Measurements from ENCODE around the gene PRKCB. TPM values are rescaled to one million over a fixed set of nuclear protein-coding genes. Genes with fewer than 3 reads are reported as not detected.
"Not testable (repeated sequence)": the region's sequence is repeated elsewhere in the genome, so short reads cannot be mapped to it uniquely, and the experiment has no call there.

Gene PRKCB
- total RNA-seq, 1 donor from 2014 or later: 3.2 TPM

- DNase-seq: no peak
Measured at GRCh38 chr16:23902748-23903414, 67.1 kb downstream of the PRKCB start.

- DNase-seq: no peak
Measured at GRCh38 chr16:23905027-23905426, 69.2 kb downstream of the PRKCB start.

- no peak for DNase-seq
Measured at GRCh38 chr16:23907457-23907902, 71.7 kb downstream of the PRKCB start.

- DNase-seq: no peak
Measured at GRCh38 chr16:23907903-23908302, 72.1 kb downstream of the PRKCB start.

GRCh38 chr16:23908790-23909189 lies 73.0 kb downstream of the PRKCB start:
- DNase-seq: no peak

GRCh38 chr16:23909792-23910418 lies 74.1 kb downstream of the PRKCB start:
- no peak for DNase-seq

- DNase-seq: no peak
Measured at GRCh38 chr16:23914946-23915530, 79.3 kb downstream of the PRKCB start.

GRCh38 chr16:23916552-23916951 lies 80.8 kb downstream of the PRKCB start:
- not testable (repeated sequence) for DNase-seq

GRCh38 chr16:23917621-23918020 lies 81.8 kb downstream of the PRKCB start:
- DNase-seq: no peak

GRCh38 chr16:23920446-23920845 lies 84.7 kb downstream of the PRKCB start:
- no peak for DNase-seq

GRCh38 chr16:23920899-23921298 lies 85.1 kb downstream of the PRKCB start:
- no peak for DNase-seq

- DNase-seq: no peak
Measured at GRCh38 chr16:23922406-23922805, 86.6 kb downstream of the PRKCB start.

GRCh38 chr16:23924128-23924527 lies 88.3 kb downstream of the PRKCB start:
- no peak for DNase-seq

GRCh38 chr16:23927796-23928195 lies 92.0 kb downstream of the PRKCB start:
- no peak for DNase-seq

GRCh38 chr16:23929237-23929636 lies 93.5 kb downstream of the PRKCB start:
- DNase-seq: no peak

GRCh38 chr16:23929856-23930255 lies 94.1 kb downstream of the PRKCB start:
- DNase-seq: no peak

GRCh38 chr16:23930791-23931190 lies 95.0 kb downstream of the PRKCB start:
- DNase-seq: no peak

- no peak for DNase-seq
Measured at GRCh38 chr16:23931199-23931598, 95.4 kb downstream of the PRKCB start.

- not testable (repeated sequence) for DNase-seq
Measured at GRCh38 chr16:23933650-23934049, 97.9 kb downstream of the PRKCB start.

- DNase-seq: no peak
Measured at GRCh38 chr16:23934610-23935236, 98.9 kb downstream of the PRKCB start.

GRCh38 chr16:23940111-23940510 lies 104.3 kb downstream of the PRKCB start:
- no peak for DNase-seq

- DNase-seq: no peak
Measured at GRCh38 chr16:23941025-23941424, 105.2 kb downstream of the PRKCB start.

- no peak for DNase-seq
Measured at GRCh38 chr16:23941963-23942564, 106.3 kb downstream of the PRKCB start.

Measured in skin of body (tissue), 2 donors.